Posterior vena cava (tissue), 2 donors: ENCODE data around the gene PARP8. TPM values are rescaled to one million over a fixed set of nuclear protein-coding genes. Genes with fewer than 3 reads are reported as not detected.

Source experiments
- DNase-seq: peaks from one replicate; pipeline ENCODE4 v3.0.0-alpha.2; 2020; ENCODE audit warnings: low spot score
- intact Hi-C, 2 donors: fragments of 100-400 bp; cut with DNase I; formaldehyde crosslinking; loops; one replicate each; pipeline versions ENCODE4 v1.14.1 to v1.14.2; 2022 to 2023
- total RNA-seq, 2 donors: library from RNA; stranded (reverse); fragmentation: NEBNext Ultra II Directional; extraction: Animal tissue kit (Norgen Biotek cat#: 25700); gene quantifications; one replicate each; pipeline ENCODE4 v1.2.1, GENCODE V29; 2021
- donor health status: DM: yes; HTN: yes; CAD: no.
- donor health status: DM: yes; HTN: yes; CAD: no.

Gene PARP8
- total RNA-seq, 2 donors from 2014 or later: 20.4 to 27.4 TPM

DNA sequence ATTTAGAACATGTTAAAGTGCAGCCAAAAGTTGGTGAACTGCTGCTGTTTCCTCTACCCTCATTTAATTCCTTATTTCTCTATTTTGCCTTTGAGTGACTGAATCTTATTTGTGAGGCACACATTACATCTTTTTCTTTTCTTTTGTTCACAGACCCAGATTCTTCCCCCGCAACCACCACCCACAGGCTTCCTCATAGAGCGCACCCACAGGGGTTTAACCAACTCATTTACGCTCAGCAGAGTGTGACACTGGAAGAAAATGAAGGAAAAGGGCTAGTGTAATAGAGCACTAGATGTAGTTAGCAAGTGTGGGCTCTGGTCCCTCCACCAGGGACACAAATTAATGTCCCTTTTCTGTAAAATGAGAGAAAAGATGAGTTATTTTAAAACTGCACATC lies 200.7 kb downstream of the PARP8 start:
- DNase-seq: no peak
- intact Hi-C loops: no loop called here

DNA sequence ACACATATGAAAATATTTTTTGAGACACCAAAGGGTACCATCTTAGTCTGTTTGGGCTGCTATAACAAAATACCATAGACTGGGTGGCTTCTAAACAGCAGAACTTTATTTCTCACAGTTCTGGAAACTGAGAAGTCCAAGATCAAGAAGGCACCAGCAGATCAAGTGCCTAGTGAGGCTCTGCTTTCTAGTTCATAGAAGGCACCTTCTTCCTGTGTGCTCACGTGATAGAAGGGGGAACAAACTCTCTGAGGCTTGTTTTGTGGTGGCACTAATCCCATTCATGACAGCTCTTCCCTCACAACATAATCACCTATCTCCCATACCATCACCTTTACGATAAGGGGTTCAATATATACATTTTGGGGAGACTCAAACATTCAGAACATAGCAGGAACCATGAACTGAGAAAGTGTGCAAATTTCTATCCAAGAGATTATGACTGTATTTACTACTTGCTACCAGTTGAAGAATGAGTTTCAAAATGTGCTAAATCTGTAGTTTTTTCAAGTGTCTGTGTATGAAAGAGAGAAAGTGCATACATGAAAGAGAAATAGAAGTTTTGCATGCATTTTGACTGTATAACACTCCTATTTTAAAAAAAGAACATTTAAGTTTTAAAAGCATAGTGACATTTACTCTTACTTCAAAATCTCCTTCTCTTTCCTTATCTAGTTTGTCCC lies 207.3 kb downstream of the PARP8 start:
- intact Hi-C loops: no loop called here
- no peak for DNase-seq

DNA sequence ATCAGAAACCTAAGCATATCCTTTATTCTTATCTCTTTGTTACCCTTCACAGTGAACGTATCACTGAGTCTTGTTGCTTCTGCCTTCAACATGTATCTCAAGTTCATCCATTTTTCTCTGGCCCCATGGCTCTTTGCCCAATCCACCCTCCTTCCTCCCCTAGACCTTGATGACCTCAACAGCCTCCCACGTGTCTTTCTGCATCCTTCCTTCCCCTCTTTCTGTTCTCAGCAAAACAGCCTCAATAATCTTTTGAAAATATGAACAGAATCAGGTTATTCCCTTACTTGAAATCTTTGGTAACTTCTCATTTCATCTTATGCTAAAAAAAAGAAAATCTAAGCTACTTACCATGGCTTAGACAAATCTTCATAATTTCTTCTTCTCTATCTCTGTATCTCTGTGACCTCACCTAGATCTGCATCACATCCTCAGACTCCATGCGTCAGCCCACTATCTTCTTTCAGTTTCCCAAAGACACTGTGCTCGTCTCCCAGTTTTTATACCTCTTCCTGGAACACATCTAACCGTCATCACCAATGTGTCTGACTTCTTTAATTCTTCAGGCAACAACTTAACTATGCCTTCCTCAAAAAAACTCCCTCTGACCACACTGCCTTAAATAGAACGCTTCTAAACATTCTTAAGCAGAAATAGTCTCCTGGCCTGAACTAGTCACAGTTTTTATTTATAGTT lies 208.0 kb downstream of the PARP8 start:
- no peak for DNase-seq
- intact Hi-C loops: no loop called here

DNA sequence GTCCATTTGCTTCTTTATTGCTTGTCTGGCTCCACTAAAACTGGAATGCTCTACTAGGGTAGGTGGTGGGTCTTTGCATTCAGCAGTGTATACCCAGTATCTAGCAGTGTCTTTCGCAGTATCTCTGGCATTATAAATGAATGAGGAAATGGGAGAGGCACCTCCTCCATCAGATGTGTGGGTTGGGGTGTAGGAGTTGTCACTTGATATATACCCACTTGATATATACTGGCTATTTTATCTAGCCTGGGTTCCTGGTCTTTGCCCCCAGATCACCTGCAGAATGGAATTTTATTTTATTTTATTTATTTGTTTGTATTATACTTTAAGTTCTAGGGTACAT lies 208.5 kb downstream of the PARP8 start:
- DNase-seq: no peak
- intact Hi-C loops: no loop called here

DNA sequence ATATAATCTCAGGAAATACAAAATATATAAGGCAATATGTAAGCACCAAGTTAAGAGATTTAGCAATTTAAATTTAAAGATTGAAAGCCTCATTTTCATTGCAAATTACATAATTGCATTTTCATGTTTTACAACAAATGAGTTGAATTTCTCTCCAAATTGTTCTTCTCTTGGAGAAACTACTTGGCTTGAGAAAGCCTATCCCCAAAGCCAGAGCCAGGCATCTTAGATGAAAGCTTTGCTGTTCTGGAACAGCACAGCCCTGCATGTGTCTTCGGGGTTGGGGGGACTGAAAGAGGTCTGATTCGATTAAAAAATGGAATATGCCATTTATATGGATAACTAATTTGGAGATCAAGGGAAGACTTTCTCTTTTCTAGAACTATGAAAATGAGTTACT lies 212.0 kb downstream of the PARP8 start:
- DNase-seq: no peak
- intact Hi-C loops: no loop called here

DNA sequence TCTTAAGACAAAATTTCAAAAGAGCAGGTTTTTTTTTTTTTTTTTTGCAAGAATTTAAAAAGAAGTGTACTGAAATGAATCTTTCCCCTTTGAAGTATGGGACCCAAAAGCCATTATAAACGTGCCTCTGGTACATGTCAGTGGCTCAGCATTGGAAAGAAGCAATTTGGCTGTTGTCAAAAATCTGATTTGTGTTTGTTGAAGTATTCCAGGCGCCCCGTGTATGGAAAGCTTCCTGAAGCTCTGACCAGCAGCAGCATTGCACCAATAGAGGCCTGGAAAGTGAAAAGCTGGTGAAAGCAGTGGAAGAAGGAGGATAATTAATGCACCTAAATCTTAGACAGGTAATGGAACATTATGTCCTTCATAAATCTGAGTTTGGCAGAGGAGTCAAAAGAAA lies 215.0 kb downstream of the PARP8 start:
- intact Hi-C loops: no loop called here
- DNase-seq: no peak

DNA sequence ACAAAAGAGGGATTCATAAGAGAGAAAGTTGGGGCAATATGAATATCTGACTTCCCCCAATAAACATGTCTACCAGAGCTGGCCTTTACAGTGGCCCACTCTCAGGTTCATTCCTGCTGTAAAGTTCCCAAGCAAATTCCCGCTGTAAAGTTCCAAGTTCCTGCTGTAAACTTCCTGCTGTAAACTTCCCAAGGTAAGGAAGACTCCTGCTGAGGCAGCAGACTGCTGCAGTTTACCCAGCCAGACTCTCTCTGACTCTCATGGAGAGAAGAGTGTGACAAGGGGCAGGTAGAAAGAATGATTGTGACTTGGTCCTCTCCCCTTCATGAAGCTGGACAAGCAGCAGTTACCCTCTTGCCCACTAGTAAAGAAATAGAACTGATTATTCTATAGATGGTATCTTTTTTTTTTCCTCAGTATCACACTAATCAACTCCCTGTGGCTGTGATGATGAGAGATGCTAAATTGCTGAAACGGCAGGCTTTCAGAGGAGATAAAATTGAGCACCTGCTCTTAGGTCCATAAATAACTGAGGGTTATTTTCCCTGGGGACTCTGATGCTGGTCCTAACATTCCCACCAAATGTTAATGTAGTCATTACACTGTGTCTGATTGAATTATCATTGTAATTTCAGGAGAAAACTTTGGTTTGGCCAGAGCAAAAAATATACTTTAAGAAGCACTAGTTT lies 220.4 kb downstream of the PARP8 start:
- intact Hi-C loops: no loop called here
- DNase-seq: no peak

DNA sequence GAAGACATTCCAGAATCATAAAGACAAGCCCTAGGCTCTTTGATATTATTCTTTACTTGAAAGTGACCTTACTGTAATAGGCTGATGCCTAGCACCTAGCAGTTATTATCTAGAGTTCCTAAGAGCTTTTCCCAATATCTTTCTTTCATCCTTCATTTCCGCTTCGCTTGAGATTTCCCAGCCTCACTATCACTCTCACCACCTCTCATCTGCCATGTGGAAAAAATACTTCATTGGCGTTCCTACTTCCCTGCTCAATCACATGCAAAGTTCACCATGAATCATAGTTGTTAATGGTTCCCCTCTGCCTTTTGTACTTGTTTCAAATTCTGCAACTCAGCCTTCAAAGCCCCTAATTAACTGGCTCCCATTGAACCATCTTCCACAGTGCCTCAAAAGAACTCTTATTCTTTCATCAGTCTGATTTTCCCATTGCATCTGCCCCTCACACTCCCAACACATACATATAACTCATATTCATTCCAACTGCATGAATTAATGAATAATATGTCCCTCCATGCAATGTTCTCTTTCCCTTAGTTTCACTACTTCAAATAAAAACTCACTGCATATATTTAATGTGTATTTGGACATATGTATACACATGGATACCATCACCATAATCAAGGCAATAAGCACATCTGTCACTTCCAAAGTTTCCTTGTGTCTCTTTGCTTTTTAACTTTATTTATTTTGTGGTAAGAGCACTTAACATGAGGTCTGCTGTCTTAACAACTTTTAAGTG lies 221.6 kb downstream of the PARP8 start:
- no peak for DNase-seq
- intact Hi-C loops: no loop called here

DNA sequence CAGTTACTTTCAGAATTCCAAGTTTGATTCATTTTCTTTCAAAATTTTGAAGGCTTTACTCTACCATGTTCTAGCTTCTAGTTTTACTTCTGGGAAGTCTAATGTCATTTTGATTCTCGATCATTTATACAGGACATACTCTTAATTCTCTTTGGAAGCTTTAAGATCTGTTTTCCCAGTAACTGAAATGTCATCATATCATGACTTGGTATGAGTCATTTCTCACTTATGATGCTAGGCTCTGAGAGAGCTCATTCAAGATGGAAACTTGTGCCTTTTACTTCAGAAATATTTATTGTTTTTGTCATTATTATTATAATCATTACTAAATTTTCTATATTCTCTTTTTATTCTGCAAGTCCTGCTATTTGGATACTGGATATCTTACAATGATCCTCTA lies 222.3 kb downstream of the PARP8 start:
- DNase-seq: no peak
- intact Hi-C loops: no loop called here

DNA sequence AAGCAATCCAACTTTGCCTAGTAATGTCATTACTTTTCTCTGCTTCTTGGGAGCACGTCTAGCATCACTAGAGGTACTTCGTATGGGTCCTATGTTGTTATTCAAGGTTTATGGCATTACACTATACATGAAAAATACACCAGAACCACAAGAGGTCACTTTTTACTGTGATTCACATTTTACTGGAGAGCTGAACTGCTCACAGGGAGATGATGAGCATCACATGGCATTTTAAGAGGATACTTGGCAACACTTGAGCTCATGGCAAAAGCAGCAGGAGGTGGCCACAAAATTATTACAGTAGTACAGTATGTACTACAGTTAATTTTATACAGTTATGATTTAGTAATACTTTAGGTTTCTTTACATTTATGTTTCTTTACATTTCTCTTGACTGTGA lies 223.4 kb downstream of the PARP8 start:
- DNase-seq: no peak
- intact Hi-C loops: no loop called here

Other genes with a start within 250 kb of the PARP8 start
- gene EMB, start 225.3 kb upstream of the PARP8 start, total RNA-seq: 10 to 100 TPM; 15.0 to 43.6 TPM